SJSA1 (cell line): ENCODE data around the gene SCP2. TPM values are rescaled to one million over a fixed set of nuclear protein-coding genes. Genes with fewer than 3 reads are reported as not detected.

Source experiments
- DNase-seq, 2 experiments: peaks; one replicate each; pipeline ENCODE4 v3.0.0-alpha.2; 2015 to 2020; ENCODE audit warnings: low spot score in 2 of 2, low read depth in 1 of 2
- H3K27ac ChIP-seq: fragments of 250-450 bp; sonication (Bioruptor Pico); 2 replicates; pipeline ENCODE4 v1.5.1; 2020; ENCODE audit warnings: mild to moderate bottlenecking, moderate library complexity
- H3K27me3 ChIP-seq: fragments of 250-450 bp; sonication (Bioruptor Pico); replicated peaks from 2 replicates; pipeline ENCODE4 v1.5.1; 2020; ENCODE audit warnings: mild to moderate bottlenecking, moderate library complexity
- H3K36me3 ChIP-seq: fragments of 250-450 bp; sonication (Bioruptor Pico); 2 replicates; pipeline ENCODE4 v1.5.1; 2020; ENCODE audit warnings: mild to moderate bottlenecking
- H3K4me1 ChIP-seq: fragments of 250-450 bp; sonication (Bioruptor Pico); replicated peaks from 2 replicates; pipeline ENCODE4 v1.6.1; 2021; ENCODE audit warnings: mild to moderate bottlenecking
- H3K4me3 ChIP-seq: fragments of 250-450 bp; sonication (Bioruptor Pico); 2 replicates; pipeline ENCODE4 v1.5.1; 2020; ENCODE audit warnings: mild to moderate bottlenecking
- H3K9me3 ChIP-seq: fragments of 250-450 bp; sonication (Bioruptor Pico); replicated peaks from 2 replicates; pipeline ENCODE4 v1.5.1; 2020; ENCODE audit warnings: mild to moderate bottlenecking
- total RNA-seq: library from RNA; depleted of rRNA; stranded (reverse); fragments of >200 nt; shearing (Covaris generic); gene quantifications from 2 replicates; pipeline ENCODE4 v1.2.3, GENCODE V29; 2014; rRNA removed

SCP2 gene
- total RNA-seq, 1 experiment from 2014 or later = 288 TPM

DNA sequence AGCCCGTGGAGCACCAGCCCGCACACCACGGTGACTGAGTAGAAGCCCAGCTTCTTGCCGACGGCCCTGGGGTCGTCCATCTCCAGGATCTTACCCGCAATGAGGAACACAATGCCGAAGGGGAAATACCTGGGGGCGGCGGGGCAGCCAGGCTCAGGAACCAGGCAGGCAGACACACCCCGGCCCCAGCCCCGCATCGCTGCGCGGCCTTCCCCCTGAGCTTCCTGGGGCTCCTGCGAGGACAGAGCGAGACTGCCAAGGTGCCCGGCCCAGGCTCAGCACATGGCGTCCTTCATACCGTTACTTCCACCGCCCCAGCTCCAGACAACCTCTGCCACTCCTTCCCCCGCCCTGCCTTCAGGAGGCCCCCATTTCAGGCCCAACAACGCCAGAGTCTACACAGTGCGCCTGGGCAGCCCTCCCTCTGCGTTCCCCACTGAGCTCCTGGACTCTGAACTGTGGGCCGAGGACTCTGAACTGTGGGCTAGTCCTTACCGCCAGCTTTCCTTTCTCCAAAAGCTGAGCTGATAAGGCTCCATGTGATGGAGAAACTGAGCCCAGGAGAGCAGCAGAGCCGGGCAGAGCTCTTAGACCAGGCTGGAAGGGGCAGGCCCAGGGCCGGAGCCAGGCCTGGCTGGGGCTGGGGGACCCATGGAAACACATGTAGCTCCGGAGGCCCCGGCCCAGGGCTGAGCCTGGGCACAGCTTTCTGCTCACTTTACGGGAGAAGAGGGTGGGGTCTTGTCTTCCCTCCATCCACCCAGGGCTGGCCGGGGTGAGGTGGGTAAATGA lies 165.8 kb downstream of the SCP2 start:
- DNase-seq = no peak
- Histone ChIP-seq H3K27ac (no peak overlapping the region), H3K36me3 (no peaks in the 10 kb centered on the region), H3K9me3 (peaks cover 14% of the 10 kb centered on the region), H3K4me1 (peaks cover 14% of the 10 kb centered on the region), H3K27me3 (no peaks in the 10 kb centered on the region), H3K4me3 (no peak overlapping the region)

DNA sequence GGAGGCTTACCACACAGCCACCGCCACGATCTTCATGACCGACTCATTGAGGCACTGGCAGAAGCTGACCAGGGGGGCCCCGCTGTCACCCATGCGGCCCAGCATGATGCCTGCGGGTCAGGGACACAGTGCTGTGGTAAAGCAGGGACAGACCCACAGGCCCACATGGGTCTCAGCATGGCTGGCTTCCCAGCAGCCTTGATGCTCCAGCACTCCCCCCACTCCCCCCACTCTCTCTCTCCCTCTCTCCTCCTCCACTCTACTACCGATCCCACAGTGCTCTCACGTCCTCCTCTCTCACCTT lies 166.3 kb downstream of the SCP2 start:
- DNase-seq = no peak
- H3K27me3 ChIP-seq = no peaks in the 10 kb centered on the region
- no peaks in the 10 kb centered on the region for H3K36me3 ChIP-seq
- H3K4me3 ChIP-seq = no peak overlapping the region
- peaks cover 14% of the 10 kb centered on the region for H3K4me1 ChIP-seq
- H3K9me3 ChIP-seq = peaks cover 20% of the 10 kb centered on the region
- H3K27ac ChIP-seq = no peak overlapping the region

DNA sequence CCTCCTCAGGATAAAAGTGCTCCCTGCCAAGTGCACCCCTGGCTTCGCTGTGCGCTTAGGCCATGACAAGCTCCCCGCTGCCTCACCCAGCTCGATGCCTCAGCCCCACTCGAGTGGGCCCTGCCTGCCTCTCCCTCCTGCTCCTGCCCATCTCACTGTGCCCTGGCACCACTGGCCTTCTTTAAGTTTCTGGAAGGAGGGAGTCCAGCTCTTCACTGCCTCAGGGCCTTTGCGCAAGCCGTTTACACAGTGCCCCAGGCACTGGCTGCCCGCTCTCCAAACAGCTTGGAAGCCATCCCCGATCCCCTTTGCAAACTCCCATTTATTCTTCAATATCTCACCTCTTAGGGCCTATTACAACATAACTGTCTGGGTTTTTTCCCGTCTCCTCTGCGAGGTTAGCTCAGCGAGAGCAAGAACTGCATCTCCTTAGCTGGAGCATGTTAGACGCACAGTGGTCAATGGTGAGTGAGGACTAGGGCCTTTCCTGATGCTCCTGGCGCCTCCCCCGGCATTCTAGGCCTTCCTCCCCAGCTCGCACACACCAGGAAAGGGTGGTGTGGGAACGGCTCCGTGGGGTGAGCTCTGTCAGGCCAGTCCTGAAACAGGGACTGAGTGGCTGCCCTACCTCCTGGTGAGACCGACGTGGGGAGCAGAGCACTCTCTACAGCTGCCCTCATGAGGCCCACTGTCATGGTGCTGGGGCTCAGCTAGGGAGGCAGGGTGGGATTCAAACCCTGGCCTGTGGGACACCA lies 166.9 kb downstream of the SCP2 start:
- Histone ChIP-seq H3K36me3 (no peaks in the 10 kb centered on the region), H3K4me1 (peaks cover 10% of the 10 kb centered on the region), H3K4me3 (no peak overlapping the region), H3K9me3 (peaks cover 25% of the 10 kb centered on the region), H3K27me3 (no peaks in the 10 kb centered on the region), H3K27ac (no peak overlapping the region)
- no peak for DNase-seq

DNA sequence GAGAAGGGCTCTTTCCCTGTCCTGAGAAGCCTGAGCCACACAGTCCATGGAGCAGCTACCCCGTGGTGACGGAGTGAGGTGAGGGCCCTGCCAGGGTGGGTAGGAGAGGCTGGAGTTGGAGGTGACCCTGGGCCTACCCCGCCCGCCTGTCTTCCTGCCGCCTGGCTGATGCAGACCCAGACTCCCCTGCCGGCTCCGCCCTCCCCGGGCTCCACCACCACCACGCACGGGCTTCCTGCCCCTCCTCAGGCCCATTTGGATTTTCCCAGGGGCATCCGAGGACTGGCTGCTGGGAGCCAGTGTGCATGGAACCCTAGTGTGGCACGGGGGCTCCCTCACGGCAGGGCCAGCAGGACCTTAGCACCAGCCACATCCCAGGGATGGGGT lies 167.4 kb downstream of the SCP2 start:
- DNase-seq = no peak
- H3K4me1 ChIP-seq = peaks cover 4% of the 10 kb centered on the region
- H3K9me3 ChIP-seq = peaks cover 27% of the 10 kb centered on the region
- no peaks in the 10 kb centered on the region for H3K36me3 ChIP-seq
- H3K4me3 ChIP-seq = no peak overlapping the region
- no peak overlapping the region for H3K27ac ChIP-seq
- H3K27me3 ChIP-seq = no peaks in the 10 kb centered on the region

Other genes with a start within 250 kb of the SCP2 start
- 9.4 and 12.3 TPM in 2 replicates for gene COA7, start 228.9 kb upstream of the SCP2 start, total RNA-seq
- gene ZYG11B, start 200.8 kb upstream of the SCP2 start, total RNA-seq = 21.2 and 37.7 TPM in 2 replicates
- gene ZYG11A, start 84.5 kb upstream of the SCP2 start, total RNA-seq = 1.2 and 2.1 TPM in 2 replicates
- 4.8 and 5.4 TPM in 2 replicates for gene ECHDC2, start 5.5 kb upstream of the SCP2 start, total RNA-seq
- gene PODN, start 134.9 kb downstream of the SCP2 start, total RNA-seq = 1.3 and 4.1 TPM in 2 replicates
- gene SLC1A7, start 215.4 kb downstream of the SCP2 start, total RNA-seq = 4.5 and 12.1 TPM in 2 replicates